A549 (cell line): ENCODE data around the gene MAB21L3.

Experiments
- MAX ChIP-seq: IDR thresholded peaks from 2 replicates; pipeline ENCODE4 v1.6.1; 2012
- TF ChIP-seq, protein P1 (sequence below): fragments of >200 bp; sonication (Bioruptor Twin); formaldehyde crosslinking; IDR thresholded peaks from 3 replicates; pipeline ENCODE4 v1.5.1; 2016
- TF ChIP-seq, protein P2 (sequence below): fragments of 200-600 bp; sonication (generic); IDR thresholded peaks from 2 replicates; pipeline ENCODE4 v1.6.1; 2016; ENCODE audit warnings: antibody characterized with exemption, mild to moderate bottlenecking, moderate library complexity

DNA sequence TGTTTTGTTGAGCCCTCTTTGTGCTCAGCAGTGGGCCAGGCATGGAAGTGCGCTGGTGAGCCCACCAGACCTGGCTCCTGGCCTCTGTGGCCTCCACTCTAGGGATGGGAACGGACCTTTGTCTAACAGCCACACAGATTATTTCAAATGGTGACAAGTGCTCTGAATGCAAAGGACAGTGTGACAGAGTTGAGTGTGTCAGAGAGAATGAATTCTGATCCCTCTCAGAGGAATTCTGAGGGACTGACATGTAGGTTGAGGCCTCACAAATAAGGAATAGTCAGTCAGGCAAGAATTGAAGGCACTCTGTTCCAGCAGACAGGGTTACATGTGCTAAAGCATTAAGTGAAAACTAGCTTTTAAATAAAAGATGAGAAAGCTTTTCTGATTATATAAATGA is 11.3 kb upstream of the MAB21L3 start:
- TF ChIP-seq, protein P1, sequence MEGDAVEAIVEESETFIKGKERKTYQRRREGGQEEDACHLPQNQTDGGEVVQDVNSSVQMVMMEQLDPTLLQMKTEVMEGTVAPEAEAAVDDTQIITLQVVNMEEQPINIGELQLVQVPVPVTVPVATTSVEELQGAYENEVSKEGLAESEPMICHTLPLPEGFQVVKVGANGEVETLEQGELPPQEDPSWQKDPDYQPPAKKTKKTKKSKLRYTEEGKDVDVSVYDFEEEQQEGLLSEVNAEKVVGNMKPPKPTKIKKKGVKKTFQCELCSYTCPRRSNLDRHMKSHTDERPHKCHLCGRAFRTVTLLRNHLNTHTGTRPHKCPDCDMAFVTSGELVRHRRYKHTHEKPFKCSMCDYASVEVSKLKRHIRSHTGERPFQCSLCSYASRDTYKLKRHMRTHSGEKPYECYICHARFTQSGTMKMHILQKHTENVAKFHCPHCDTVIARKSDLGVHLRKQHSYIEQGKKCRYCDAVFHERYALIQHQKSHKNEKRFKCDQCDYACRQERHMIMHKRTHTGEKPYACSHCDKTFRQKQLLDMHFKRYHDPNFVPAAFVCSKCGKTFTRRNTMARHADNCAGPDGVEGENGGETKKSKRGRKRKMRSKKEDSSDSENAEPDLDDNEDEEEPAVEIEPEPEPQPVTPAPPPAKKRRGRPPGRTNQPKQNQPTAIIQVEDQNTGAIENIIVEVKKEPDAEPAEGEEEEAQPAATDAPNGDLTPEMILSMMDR, result no peak
- TF ChIP-seq, protein P2, sequence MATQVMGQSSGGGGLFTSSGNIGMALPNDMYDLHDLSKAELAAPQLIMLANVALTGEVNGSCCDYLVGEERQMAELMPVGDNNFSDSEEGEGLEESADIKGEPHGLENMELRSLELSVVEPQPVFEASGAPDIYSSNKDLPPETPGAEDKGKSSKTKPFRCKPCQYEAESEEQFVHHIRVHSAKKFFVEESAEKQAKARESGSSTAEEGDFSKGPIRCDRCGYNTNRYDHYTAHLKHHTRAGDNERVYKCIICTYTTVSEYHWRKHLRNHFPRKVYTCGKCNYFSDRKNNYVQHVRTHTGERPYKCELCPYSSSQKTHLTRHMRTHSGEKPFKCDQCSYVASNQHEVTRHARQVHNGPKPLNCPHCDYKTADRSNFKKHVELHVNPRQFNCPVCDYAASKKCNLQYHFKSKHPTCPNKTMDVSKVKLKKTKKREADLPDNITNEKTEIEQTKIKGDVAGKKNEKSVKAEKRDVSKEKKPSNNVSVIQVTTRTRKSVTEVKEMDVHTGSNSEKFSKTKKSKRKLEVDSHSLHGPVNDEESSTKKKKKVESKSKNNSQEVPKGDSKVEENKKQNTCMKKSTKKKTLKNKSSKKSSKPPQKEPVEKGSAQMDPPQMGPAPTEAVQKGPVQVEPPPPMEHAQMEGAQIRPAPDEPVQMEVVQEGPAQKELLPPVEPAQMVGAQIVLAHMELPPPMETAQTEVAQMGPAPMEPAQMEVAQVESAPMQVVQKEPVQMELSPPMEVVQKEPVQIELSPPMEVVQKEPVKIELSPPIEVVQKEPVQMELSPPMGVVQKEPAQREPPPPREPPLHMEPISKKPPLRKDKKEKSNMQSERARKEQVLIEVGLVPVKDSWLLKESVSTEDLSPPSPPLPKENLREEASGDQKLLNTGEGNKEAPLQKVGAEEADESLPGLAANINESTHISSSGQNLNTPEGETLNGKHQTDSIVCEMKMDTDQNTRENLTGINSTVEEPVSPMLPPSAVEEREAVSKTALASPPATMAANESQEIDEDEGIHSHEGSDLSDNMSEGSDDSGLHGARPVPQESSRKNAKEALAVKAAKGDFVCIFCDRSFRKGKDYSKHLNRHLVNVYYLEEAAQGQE, result no peak
- TF ChIP-seq MAX, result no peak
